Muscle of back (tissue), 11 donors: Measurements from ENCODE around the gene MSI2. TPM values are rescaled to one million over a fixed set of nuclear protein-coding genes. Genes with fewer than 3 reads are reported as not detected.
"Not testable (repeated sequence)": the region's sequence is repeated elsewhere in the genome, so short reads cannot be mapped to it uniquely, and the experiment has no call there.

Experiments used
- DNase-seq, 3 donors: peaks; one replicate each; pipeline versions ENCODE4 v3.0.0 to v3.0.0-alpha.2; 2013
- polyA plus RNA-seq, 10 donors: library from polyadenylated mRNA; unstranded; fragments of 120-200 nt; gene quantifications; one replicate each; pipeline ENCODE4 v1.2.1, GENCODE V29; 2013; ENCODE audit not compliant: insufficient read length in 10 of 10

Gene MSI2
- polyA plus RNA-seq, 10 donors = 22.9 to 37.2 (median 27.4) TPM

DNA sequence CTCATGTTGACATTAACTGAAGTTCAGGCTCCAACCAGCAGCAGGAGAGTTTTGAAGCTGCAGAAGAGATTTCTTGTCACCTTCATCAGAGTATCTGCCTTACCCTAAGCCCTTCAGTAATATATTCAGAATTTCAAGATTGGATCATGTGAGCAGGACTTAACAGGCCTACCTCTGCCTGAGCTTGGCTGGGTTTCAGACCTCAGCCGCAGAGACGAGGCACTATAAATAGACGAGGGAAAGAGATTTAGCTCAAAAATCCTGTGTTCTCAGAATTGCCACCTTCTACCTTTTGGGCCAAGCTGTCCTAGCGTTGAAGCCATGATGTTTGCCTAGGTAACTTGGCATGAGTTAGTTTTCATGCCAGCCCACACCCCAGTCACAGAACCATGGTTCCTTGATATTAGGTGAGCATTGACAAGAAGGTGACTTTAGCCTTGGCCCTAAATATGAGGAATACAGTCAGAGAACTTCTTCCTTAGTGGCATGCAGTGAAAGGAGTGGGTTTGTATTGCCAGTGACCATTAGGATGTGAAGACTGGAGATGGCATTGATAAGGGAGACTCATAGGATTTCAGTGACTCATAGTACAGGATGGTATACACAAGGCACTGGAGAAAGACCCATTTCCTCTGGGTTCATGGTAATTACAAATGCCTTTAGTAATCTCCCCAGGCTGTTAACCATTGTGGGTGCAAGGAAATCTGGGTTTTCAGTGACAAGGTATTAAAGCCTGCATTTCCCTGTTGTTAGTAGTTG, 224.3 kb downstream of the MSI2 start:
- DNase-seq = no peak

DNA sequence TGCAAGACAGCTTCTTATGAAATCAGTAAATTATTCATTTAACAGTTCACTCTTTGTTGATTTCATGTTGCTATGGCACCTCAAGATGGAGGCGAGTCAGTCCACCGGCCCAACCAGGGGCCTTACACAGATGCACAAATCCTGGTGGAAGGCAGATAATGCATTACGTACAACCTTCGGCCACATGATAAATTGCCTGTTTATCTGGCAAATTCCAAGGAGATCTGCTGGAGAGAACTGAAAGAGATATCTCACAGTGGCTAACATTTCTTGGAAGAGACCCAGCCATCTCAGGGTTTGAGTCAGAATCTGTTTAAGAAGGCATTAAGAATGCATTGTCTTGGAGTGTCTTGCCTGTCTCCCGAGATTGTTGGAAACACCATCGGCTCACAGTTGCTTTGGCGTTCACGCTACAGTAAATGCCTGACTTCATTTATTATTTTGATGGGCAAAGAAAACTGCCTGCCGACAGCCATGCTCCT, 225.6 kb downstream of the MSI2 start:
- peak; percentile 39 to 97 (median 39) for DNase-seq

DNA sequence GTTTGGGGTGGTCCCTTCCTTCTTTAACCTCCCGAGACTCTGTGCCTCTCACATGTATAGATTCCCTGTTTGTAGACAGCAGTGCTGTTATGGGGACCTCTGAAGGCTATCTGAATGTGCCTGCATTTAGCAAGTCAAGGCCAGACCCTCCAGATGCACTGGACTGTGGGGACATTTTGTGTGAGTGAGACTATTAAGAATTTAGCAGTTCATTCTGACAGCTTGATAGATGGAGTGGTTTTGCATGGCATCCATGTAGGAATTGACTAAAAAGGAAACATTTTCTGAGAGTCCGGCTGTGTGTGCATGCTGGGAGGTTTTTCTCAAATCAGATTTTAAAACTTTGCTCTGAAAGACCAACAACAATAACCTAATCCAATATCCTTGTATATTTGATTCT, 226.3 kb downstream of the MSI2 start:
- no peak for DNase-seq

DNA sequence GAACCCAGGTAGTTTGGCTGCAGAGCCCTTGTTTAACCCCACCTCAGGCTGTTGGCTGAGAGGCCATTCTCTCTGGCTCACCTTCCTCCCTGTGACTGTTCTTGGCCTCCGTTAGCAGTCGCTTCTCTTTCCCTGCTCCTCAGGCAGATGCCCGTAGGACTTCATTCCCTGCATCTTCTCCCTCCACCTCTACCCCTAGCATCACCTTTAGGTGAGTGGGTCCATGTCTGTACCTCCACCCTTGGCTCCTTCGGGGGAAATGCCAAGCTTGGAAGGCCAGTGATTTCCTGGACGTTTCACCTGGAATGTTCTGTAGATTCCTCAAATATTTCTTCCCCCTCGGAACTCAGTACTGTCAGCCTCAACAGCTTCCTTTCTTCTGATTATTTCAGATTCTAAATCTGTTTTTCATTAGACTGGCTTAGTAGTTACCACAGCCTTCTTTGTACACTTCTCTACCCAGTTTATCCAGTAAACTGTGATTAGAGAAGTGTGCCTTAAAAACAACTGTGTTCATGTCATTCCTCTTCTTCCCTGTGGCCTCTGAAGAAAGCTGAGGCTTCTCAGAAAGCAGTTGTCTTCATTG, 227.9 kb downstream of the MSI2 start:
- DNase-seq = peak in 1 of 3 donors; percentile 59

DNA sequence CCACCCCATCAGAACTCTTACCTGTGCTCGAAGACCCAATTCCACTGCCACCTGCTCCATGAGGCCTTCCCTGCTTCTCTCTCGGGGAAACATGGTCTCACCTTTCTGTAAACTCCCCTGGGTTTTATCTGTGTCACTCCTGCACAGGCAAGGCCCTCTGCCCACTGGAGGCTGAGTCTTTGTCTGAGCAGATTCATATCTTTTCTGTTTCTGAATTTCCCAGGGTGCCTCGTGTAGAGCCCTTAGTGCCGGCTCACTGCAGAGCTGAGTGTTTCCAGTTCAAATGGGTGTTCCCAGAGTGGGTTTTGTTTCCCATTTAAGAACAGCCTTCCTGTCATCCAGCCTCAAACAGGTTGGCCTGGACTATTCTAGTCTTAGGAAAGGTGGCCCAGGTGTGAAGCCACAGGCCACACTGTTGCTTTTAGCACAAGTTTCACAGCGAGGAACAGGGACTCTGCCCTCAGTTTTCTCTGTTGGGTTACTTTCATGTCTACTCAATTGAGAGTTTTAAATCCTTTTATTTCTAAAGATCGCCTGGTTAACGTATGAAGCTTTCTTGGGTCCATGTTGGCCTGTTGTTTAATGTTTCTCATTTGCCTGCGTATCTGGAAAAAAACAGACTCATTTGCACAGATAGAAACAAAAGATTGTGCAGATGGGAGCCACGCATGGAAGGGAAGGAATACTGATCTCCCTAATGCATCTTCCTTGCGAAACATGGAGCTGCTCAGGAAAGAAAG, 228.7 kb downstream of the MSI2 start:
- DNase-seq = no peak

DNA sequence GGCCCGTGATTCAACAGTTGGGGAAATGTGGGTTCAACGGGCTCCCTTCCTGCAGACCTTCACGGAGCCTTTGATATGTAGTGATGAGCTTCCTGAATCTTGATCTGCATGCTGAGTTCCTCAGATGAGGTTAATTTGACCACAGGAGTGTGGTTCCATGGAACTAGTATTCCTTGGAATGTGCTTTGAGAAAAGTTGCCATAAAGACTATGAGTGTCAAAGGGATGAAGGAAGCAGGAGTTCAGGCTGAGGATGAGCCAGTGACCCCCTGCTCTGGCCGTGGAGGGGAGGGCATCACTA, 229.2 kb downstream of the MSI2 start:
- DNase-seq = no peak

DNA sequence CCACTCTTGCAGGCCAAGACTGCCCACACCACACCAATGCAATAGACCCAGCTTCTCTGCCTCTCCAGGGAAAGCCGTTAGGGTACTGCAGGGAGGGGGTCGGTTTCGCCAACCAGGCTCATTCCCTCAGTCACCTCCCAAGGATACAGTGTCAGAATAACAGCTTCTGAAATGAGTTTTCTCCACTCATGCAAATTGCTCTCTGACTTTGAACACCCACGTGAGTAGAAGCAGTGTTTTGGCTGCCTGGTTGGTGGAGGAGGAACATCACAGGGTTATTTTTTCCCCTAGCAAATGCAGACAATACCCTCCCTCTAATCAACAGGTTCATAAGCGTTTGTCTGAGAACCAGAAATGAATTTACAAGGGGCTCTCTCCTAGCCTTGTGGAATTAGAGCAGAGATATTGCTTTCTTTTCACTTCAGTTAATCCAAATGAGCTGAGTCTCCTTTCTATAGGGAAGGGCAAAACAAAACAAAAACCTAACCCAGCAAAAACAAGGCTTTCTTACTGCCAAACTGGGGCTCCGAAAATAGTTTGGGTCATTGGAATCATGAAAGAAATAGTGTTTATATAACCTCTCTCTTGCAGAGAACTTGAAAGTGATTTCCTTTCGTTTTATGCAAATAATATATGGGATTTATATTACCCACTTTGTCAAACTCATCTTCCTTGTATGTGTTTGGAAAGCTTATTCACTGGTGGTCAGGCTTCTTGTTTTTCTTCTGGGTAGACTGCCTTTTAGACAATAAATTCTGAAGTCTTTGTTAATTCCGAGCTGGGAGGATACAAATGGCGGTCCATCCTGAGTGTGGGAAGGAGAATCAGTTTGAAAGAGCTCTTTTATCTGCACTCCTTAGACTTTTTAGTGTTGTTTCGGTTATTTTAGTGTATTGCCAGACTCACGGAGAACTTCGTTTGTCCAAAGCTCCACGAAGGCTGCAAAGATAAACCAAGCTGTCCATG, 229.9 kb downstream of the MSI2 start:
- DNase-seq = no peak

DNA sequence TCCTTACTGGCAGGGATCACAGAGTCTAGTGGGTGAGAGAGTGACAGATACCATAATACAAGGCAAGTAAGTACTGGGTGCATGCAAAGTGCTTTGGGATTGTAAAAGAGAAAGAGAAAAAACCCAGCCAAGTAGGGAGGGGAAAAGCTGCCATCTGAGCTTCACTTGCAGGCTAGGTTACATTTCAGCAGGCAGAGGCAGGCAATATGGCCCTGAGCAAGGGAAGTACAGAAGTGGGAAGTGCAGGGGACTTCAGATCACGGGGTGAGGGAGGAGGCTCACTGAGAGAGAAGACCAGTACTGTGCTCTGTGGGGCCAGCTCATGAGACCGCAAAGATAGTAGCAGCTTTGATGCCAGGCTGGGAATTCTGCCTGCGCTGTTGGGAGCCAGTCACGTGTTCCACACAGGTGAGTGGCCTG, 230.6 kb downstream of the MSI2 start:
- no peak for DNase-seq

DNA sequence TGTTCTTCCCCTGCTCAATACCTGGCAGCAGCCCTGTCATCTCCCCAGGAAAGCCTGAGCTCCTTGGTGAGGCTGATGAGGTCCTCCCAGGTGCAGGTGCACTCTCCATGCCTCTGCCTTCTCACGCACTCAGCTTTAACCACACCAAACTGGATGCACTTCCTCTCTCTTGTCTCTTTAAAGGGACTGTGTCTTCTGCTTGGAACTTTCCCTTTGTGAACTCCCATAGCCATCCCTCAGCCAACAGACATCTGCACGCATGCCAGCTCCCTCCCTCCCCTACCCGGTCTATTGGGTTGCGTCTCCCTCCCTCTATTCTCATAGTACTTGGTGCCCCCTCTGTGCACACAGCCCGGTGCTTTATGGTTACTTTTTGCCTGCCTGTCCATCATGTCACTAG, 231.2 kb downstream of the MSI2 start:
- DNase-seq = no peak

DNA sequence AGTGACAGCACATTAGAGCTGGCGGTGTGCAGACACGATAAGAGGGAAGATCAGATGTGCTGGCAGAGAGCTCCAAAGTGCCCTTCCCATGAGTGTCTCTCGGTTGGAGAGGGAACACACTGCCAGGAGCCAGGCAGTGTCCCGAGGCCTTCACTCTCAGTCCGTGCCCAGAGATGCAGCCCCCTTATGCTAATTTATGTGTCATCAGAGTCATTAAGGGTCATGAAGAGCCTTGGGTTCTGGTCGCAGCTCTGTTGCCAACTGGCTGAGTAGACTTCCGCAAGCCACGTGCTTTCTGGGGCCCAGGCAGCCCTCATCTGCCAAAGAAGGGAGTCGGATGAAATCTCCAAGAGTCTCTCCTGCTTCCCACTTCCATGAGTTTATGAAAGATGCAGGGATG, 232.5 kb downstream of the MSI2 start:
- DNase-seq = no peak

DNA sequence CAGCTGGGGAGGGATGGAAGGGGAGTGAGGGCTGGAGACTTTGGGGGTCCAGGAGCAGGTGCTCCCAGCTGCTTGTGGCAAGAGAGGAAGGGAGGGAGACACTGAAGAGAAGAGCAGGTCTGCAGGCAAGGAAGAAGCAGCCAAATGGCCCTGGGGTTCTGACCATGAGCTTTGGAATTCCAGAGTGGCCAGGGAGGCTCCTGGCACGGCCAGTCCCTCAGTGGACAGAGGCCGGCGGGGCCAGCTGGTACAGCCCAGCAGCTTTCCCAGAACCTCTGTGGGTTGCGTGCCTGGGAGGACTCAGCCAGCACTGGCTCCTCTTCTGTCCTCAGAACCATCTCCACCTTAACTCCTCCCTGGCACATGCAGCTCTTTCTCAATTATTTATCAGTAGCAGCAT, 233.0 kb downstream of the MSI2 start:
- DNase-seq = no peak

DNA sequence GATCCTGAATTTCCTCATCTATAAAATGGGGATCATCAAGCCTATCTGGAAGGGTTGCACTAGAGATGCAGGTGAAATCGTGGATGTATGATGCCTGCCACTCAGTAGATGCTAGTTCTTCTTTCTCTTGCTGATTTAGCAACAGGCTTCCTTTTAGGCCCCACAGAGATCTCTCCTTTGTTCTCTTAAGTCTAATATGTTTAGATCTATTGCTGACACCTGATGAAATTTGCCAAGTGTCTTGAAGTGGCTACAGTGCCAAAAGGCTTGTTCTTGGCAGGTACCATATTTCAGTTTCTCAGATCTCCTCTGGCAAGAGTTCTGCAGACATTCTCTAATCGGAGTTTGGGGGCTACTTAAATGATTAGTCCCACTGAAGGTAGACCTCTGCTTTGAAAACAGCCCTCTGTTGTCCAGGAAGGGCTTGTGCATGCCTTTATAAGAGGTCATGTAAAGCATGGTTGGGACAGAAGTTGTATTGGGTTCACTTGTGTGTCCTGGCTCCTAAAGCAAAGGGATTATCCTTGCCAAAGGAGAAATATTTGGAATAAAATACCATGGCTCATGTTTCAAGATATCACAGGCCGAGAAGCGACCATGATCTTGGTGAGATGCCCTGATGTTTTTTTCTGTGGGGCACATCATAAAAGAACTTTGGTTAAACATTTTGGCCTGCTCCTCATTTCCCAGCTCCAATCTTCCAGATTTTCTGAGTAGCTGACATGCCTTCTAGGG, 234.0 kb downstream of the MSI2 start:
- no peak for DNase-seq

DNA sequence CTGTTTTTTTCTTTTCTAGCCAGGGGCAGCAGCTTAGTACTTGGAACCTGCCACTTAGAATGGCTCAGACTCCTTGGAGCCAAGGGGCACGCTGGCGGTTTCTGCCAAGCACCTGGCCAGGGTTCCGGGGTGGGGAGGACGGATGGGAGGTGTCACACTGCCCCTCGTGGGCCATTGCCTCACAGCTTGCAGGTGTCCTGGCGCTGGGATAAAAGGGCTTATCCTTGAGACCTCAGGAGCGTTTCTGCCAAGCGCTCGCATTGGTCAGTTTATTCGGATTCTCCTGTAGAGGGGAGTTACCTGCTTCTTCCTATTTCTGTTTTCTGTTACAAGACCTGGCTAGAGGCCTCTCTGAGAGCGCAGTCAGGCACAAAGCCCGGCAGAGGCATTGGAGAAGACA, 234.6 kb downstream of the MSI2 start:
- DNase-seq = no peak

DNA sequence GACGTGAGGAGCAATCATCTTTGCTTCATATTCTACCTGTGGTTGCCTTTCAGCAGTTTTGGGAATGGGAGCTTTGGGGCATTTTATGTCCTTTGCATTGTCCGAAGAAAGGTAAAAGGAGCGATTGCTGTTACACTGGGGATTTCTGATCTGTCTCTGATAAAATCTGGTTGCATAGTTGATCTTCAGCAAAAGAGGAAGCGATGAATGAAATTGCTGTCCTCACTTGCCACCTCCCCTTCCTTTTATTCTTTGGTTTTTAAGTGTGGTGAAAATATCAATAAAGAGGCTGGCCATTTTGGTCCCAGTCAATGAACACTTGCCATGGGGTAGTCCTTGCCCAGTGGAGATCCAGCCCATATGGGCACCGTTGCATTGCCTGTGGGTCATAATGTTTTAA, 236.8 kb downstream of the MSI2 start:
- no peak for DNase-seq

DNA sequence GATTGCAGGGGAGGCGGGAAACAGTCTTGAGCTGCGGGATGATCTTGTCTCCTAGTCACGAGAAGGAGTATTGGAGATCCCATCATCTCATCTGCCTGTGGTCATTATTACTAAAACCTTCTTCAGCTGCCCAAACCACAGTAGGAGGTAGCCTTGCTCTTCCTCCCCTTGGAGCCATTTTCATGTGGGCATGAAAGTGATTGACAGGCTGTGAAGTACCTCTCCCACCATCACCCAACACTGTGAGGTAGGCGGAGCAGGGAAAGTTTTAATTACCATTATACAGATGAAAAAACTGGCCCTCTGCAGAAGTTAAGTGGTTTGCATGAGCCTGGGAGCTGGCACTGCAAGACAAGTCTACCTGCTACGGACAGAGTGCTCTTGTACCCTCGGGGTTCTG, 237.3 kb downstream of the MSI2 start:
- DNase-seq = no peak

DNA sequence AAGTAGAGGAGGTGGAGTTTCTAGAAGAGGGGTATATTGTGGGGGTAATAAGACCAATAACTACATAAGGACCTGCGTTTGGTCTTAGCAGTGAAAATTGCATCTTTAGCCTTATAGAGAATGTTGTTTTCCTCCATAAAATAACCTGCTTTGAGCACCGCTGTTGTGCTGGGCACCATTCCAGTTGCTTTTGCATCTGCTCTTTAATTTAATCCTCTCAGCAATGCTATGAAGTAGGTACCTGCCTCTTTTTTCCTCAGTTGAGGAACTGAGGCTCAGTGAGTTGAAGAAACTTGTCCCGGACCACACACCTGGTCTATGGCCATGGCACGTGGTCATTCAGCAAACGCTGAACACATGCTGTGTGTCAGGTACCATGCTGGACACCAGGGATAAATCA, 238.1 kb downstream of the MSI2 start:
- no peak for DNase-seq

DNA sequence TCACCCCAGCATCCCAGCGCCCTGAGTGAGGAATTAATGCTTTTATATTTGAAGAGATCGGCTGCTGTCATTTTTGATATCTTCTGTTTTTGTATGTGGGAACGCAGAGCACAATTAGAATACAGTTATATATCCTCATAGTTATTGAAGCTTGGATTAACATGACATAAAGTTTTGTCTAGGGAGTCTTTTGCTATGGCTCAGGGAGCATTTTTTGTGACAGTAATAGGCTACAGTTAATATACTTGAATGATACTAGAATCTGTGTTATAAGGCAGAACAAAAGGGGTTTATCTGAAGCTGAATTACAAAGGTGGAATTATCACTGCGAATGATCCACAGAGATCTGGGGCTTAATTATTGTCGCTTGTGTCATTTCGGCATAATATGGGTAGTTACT, 239.4 kb downstream of the MSI2 start:
- no peak for DNase-seq

DNA sequence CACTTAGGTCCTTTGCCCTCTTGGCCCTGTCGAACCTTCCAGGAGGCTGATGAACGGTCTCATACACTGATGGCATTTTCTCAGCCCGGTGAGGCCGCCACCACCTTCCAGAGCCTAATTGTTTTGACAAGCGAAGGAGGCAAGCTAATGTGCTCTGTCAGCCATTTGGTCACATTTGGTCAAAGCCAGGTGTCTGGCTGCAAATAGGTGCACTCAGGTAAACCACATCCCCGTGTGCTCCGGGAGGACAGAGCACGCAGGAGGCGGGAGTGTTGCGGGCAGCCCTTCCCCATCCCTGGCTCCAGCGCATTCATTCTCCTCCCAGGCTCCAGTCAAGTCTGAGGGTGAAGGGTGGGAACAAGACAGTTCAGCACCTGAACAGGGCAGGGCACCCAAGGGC, 240.1 kb downstream of the MSI2 start:
- no peak for DNase-seq

DNA sequence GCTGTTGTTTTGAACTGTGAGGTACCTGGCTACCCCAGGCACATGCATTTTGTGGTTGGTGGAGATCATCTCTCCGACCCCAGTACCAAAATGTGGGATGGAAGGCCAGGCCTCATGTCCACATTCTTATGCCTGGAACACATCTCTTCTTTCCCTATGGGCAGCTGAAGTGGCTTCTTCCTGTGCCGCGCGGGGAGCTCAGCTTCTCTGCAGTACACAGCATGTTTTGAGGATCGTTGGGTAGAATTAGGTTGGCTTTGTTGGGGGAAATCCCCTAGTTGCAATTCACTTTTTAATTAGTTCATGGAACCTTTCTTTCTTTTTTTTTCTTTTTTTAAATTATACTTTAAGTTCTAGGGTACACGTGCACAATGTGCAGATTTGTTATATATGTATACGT, 242.1 kb downstream of the MSI2 start:
- no peak for DNase-seq

DNA sequence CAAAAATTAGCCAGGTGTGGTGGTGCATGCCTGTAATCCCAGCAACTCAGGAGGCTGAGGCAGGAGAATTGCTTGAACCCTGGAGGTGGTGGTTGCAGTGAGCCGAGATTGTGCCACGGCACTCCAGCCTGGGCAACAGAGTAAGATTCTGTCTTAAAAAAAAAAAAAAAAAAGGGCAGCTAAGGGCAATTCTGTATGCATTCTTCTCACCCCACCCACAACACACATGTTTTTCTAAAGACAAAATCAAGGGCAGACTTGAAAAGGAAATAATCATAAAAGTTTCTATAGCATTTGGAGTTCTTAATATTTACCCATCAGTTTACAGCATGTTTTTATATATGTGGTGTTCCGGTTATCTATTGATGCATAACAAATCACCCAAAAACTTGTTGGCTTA, 242.9 kb downstream of the MSI2 start:
- DNase-seq = not testable (repeated sequence)

DNA sequence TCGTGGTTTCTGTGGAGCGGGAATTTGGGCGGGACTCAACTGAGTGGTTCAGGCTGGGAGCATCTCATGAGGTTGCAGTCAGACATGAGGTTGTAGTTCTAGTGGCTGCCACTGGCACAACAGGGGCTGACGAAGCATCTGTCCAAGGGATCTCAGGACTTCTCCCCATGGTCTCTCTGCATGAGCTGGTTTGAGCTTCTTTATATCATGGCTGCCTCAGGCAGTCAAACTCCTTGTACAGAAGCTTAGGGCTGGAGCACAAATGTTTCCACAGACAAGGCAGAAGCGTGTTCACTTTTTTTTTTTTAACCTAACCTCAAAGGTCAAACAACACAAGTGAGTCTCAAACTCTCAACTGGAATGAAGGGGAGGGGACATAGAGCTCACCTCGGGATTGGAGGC, 243.3 kb downstream of the MSI2 start:
- no peak for DNase-seq
